H9 (cell line): ENCODE data around the gene G6PC2. TPM values are rescaled to one million over a fixed set of nuclear protein-coding genes. Genes with fewer than 3 reads are reported as not detected.
A peak's percentile ranks its signal among the peaks of the same experiment; 100 is the strongest.

Experiments
- DNase-seq: peaks from one replicate; pipeline ENCODE4 v3.0.0-alpha.2; 2017
- H2AFZ ChIP-seq: one replicate; pipeline ENCODE4 v1.6.1; 2013; ENCODE audit warnings: mild to moderate bottlenecking, low read length, control low read depth, moderate library complexity
- H2AK5ac ChIP-seq: 2 replicates; pipeline ENCODE4 v1.6.1; 2013; ENCODE audit warnings: low read length, control low read depth, mixed read lengths; ENCODE audit not compliant: insufficient read length
- H2BK120ac ChIP-seq: one replicate; pipeline ENCODE4 v1.6.1; 2013; ENCODE audit warnings: low read depth, mild to moderate bottlenecking, low read length, control low read depth, inconsistent platforms; ENCODE audit not compliant: poor library complexity, severe bottlenecking
- H2BK12ac ChIP-seq: 2 replicates; pipeline ENCODE4 v1.6.1; 2013; ENCODE audit warnings: low read length, control low read depth, mixed read lengths, low read depth; ENCODE audit not compliant: insufficient read length
- H2BK15ac ChIP-seq: 2 replicates; pipeline ENCODE4 v1.6.1; 2013; ENCODE audit warnings: low read depth, low read length, control low read depth
- H2BK20ac ChIP-seq: one replicate; pipeline ENCODE4 v1.6.1; 2013; ENCODE audit warnings: low read depth, mild to moderate bottlenecking, low read length, control low read depth, inconsistent platforms; ENCODE audit not compliant: poor library complexity, severe bottlenecking
- H2BK5ac ChIP-seq: 2 replicates; pipeline ENCODE4 v1.6.1; 2013; ENCODE audit warnings: low read length, control low read depth, mixed read lengths; ENCODE audit not compliant: insufficient read length
- H3K14ac ChIP-seq: 2 replicates; pipeline ENCODE4 v1.6.1; 2013; ENCODE audit warnings: low read length, control low read depth; ENCODE audit not compliant: insufficient read depth
- H3K18ac ChIP-seq: 2 replicates; pipeline ENCODE4 v1.6.1; 2013; ENCODE audit warnings: low read depth, mild to moderate bottlenecking, mixed read lengths, low read length, control low read depth; ENCODE audit not compliant: insufficient read length
- H3K23ac ChIP-seq: 2 replicates; pipeline ENCODE4 v1.6.1; 2013; ENCODE audit warnings: low read length, control low read depth, mixed read lengths, low read depth; ENCODE audit not compliant: insufficient read length
- H3K23me2 ChIP-seq: 2 replicates; pipeline ENCODE4 v1.6.1; 2013; ENCODE audit warnings: low read depth, mild to moderate bottlenecking, mixed read lengths, low read length, control low read depth; ENCODE audit not compliant: insufficient read length, poor library complexity, severe bottlenecking
- H3K27ac ChIP-seq: 2 replicates; pipeline ENCODE4 v1.5.1; 2013; ENCODE audit warnings: low read length, control low read depth, mixed read lengths, low read depth; ENCODE audit not compliant: insufficient read length
- H3K27me3 ChIP-seq: 2 replicates; pipeline ENCODE4 v1.6.1; 2013; ENCODE audit warnings: low read length, control low read depth, inconsistent platforms; ENCODE audit not compliant: insufficient read depth
- H3K4ac ChIP-seq: 2 replicates; pipeline ENCODE4 v1.6.1; 2013; ENCODE audit warnings: low read depth, mild to moderate bottlenecking, control low read depth, inconsistent platforms, low read length, moderate library complexity
- H3K4me1 ChIP-seq: 2 replicates; pipeline ENCODE4 v1.6.1; 2013; ENCODE audit warnings: low read length, control low read depth, inconsistent platforms; ENCODE audit not compliant: insufficient read depth
- H3K4me2 ChIP-seq: 2 replicates; pipeline ENCODE4 v1.6.1; 2013; ENCODE audit warnings: low read length, control low read depth, mixed read lengths; ENCODE audit not compliant: insufficient read length, insufficient read depth
- H3K56ac ChIP-seq: 2 replicates; pipeline ENCODE4 v1.6.1; 2013; ENCODE audit warnings: low read depth, mild to moderate bottlenecking, mixed read lengths, low read length, control low read depth; ENCODE audit not compliant: insufficient read length
- H3K79me1 ChIP-seq: 2 replicates; pipeline ENCODE4 v1.6.1; 2013; ENCODE audit warnings: low read depth, mild to moderate bottlenecking, moderate library complexity, low read length, control low read depth, inconsistent platforms; ENCODE audit not compliant: insufficient read depth, poor library complexity, severe bottlenecking
- H3K79me2 ChIP-seq: 2 replicates; pipeline ENCODE4 v1.6.1; 2013; ENCODE audit warnings: low read length, control low read depth, inconsistent platforms; ENCODE audit not compliant: insufficient read depth
- H3K9ac ChIP-seq: 2 replicates; pipeline ENCODE4 v1.6.1; 2013; ENCODE audit warnings: low read length, control low read depth, mixed read lengths; ENCODE audit not compliant: insufficient read length; ENCODE audit errors: extremely low read depth
- H3K9me3 ChIP-seq: one replicate; pipeline ENCODE4 v1.6.1; 2013; ENCODE audit warnings: low read depth, low read length, inconsistent platforms; ENCODE audit not compliant: control insufficient read depth
- H3T11ph ChIP-seq: one replicate; pipeline ENCODE4 v1.6.1; 2013; ENCODE audit warnings: mild to moderate bottlenecking, low read length, control low read depth, inconsistent platforms
- H4K20me1 ChIP-seq: one replicate; pipeline ENCODE4 v1.6.1; 2013; ENCODE audit not compliant: control insufficient read depth, insufficient read length, insufficient read depth
- H4K5ac ChIP-seq: 2 replicates; pipeline ENCODE4 v1.6.1; 2013; ENCODE audit warnings: low read depth, mild to moderate bottlenecking, mixed read lengths, low read length, control low read depth; ENCODE audit not compliant: insufficient read length
- H4K8ac ChIP-seq: replicated peaks from 2 replicates; pipeline ENCODE4 v1.6.1; 2013; ENCODE audit warnings: low read length, control low read depth, mixed read lengths, low read depth; ENCODE audit not compliant: insufficient read length
- H4K91ac ChIP-seq: 2 replicates; pipeline ENCODE4 v1.6.1; 2013; ENCODE audit warnings: low read depth, mild to moderate bottlenecking, moderate library complexity, mixed read lengths, low read length, control low read depth; ENCODE audit not compliant: insufficient read length
- H3K27ac Mint-ChIP-seq, 3 experiments: 2 replicates in 2 of 3; 3 replicates in 1 of 3; pipeline ENCODE4 v1.8.0; 2020 to 2021; ENCODE audit warnings: mixed read lengths in 3 of 3, mild to moderate bottlenecking in 1 of 3, moderate library complexity in 1 of 3
- H3K27me3 Mint-ChIP-seq: 2 replicates; pipeline ENCODE4 v1.8.0; 2021; ENCODE audit warnings: low read depth, mild to moderate bottlenecking, moderate library complexity, mixed read lengths
- H3K36me3 Mint-ChIP-seq, 3 experiments: 2 replicates in 2 of 3; 3 replicates in 1 of 3; pipeline ENCODE4 v1.8.0; 2020 to 2021; ENCODE audit warnings: low read depth in 3 of 3, mixed read lengths in 3 of 3; ENCODE audit not compliant: insufficient read depth in 1 of 3
- H3K4me1 Mint-ChIP-seq, 2 experiments: 2 replicates each; pipeline ENCODE4 v1.8.0; 2020; ENCODE audit warnings: mixed read lengths in 2 of 2
- H3K4me3 Mint-ChIP-seq, 2 experiments: 2 replicates in 1 of 2; 3 replicates in 1 of 2; pipeline ENCODE4 v1.8.0; 2020 to 2021; ENCODE audit warnings: mild to moderate bottlenecking in 2 of 2, mixed read lengths in 2 of 2, moderate library complexity in 1 of 2
- H3K9me3 Mint-ChIP-seq, 2 experiments: 2 replicates in 1 of 2; 3 replicates in 1 of 2; pipeline ENCODE4 v1.8.0; 2020; ENCODE audit warnings: mild to moderate bottlenecking in 2 of 2, mixed read lengths in 2 of 2, moderate library complexity in 1 of 2
- WGBS: extraction: QIAGEN DNeasy Blood & Tissue Kit; methylation state at CpG from one replicate; pipeline ENCODE4 v1.1.7; 2013; ENCODE audit warnings: missing lambda C conversion rate, low lambda C conversion rate, mixed read lengths; ENCODE audit not compliant: insufficient read length; ENCODE audit errors: extremely low coverage; 5-methylcytosine and 5-hydroxymethylcytosine counted together
- total RNA-seq: library from RNA; stranded (reverse); gene quantifications from 2 replicates; pipeline ENCODE4 v1.2.1, GENCODE V29; 2021
- TF ChIP-seq, protein P1 (sequence below): fragments of 200-600 bp; sonication (generic); conservative IDR thresholded peaks from 3 replicates; pipeline ENCODE4 v1.8.0; 2021; ENCODE audit warnings: antibody characterized with exemption, mild to moderate bottlenecking

The G6PC2 gene
- total RNA-seq, 1 experiment from 2014 or later: not detected

DNA sequence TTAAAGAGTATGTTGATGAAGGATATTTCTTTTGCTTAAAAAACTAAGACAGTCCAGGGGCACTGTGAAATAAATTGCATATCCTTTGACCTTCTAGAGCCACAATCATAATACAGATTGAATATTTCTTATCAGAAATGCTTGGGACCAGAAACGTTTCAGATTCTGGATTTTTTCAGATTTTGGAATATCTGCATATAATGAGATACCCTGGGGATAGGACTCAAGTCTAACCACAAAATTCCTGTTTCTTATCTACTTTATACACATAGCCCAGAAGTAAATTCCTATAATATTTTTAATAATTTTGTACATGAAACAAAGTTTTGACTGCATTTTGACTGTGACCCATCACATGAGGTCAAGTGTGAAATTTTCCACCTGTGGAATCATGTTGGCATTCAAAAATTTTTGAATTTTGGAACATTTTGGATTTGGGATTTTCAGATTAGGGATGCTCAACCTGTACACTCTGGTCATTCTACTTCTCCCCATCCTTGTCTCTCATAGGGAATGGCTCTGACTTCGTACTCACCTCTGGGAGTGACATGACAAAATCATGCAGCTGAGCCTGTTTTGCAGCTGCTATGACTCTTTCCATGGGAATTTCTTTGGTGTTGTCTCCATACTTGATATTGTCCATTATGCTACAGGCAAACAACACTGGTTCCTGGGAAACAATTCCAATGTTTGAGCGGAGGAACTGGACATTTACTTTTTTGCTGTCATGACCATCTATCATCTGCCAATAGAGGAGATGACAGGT is 25.7 kb downstream of the G6PC2 start:
- H3K9ac ChIP-seq: no peak overlapping the region
- H3K23ac ChIP-seq: no peak overlapping the region
- TF ChIP-seq, protein P1, sequence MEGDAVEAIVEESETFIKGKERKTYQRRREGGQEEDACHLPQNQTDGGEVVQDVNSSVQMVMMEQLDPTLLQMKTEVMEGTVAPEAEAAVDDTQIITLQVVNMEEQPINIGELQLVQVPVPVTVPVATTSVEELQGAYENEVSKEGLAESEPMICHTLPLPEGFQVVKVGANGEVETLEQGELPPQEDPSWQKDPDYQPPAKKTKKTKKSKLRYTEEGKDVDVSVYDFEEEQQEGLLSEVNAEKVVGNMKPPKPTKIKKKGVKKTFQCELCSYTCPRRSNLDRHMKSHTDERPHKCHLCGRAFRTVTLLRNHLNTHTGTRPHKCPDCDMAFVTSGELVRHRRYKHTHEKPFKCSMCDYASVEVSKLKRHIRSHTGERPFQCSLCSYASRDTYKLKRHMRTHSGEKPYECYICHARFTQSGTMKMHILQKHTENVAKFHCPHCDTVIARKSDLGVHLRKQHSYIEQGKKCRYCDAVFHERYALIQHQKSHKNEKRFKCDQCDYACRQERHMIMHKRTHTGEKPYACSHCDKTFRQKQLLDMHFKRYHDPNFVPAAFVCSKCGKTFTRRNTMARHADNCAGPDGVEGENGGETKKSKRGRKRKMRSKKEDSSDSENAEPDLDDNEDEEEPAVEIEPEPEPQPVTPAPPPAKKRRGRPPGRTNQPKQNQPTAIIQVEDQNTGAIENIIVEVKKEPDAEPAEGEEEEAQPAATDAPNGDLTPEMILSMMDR: no peak
- no peak overlapping the region for H2BK20ac ChIP-seq
- H4K91ac ChIP-seq: no peak overlapping the region
- no peaks in the 10 kb centered on the region; the same call in 1 of the 2 replicates for H3K4me1 ChIP-seq
- no peak overlapping the region for H4K5ac ChIP-seq
- H3K79me2 ChIP-seq: no peaks in the 10 kb centered on the region
- no peaks in the 10 kb centered on the region for H3K9me3 ChIP-seq
- Mint-ChIP-seq H3K4me3 (no peak overlapping the region), H3K36me3 (no peaks in the 10 kb centered on the region), H3K27ac (peak overlapping the region in 1 of 3 experiments; percentile 20; a peak in 1 of 7 replicates), H3K4me1 (peaks cover 0 to 3% of the 10 kb centered on the region in 2 experiments; a peak in 2 of 4 replicates), H3K27me3 (no peaks in the 10 kb centered on the region), H3K9me3 (no peaks in the 10 kb centered on the region)
- no peaks in the 10 kb centered on the region for H3K27me3 ChIP-seq
- H3K56ac ChIP-seq: no peak overlapping the region
- H2BK120ac ChIP-seq: no peak overlapping the region
- H3K4me2 ChIP-seq: no peak overlapping the region
- no peaks in the 10 kb centered on the region for H3K79me1 ChIP-seq
- no peak overlapping the region for H2BK15ac ChIP-seq
- no peak overlapping the region for H3K18ac ChIP-seq
- H2AK5ac ChIP-seq: no peak overlapping the region
- no peak overlapping the region for H3K27ac ChIP-seq
- WGBS: no CpG with 5 or more reads among the region's 3 CpGs
- H4K8ac ChIP-seq: no peak overlapping the region
- no peak overlapping the region for H2AFZ ChIP-seq
- no peak overlapping the region for H2BK12ac ChIP-seq
- H3K23me2 ChIP-seq: no peaks in the 10 kb centered on the region
- H3K4ac ChIP-seq: no peak overlapping the region
- H3K14ac ChIP-seq: no peak overlapping the region
- H4K20me1 ChIP-seq: no peaks in the 10 kb centered on the region
- DNase-seq: no peak
- no peak overlapping the region for H3T11ph ChIP-seq
- H2BK5ac ChIP-seq: no peak overlapping the region
